ENCODE results near the gene GNB3.
A peak's percentile ranks its signal among the peaks of the same experiment; 100 is the strongest.

The GNB3 gene

DNA sequence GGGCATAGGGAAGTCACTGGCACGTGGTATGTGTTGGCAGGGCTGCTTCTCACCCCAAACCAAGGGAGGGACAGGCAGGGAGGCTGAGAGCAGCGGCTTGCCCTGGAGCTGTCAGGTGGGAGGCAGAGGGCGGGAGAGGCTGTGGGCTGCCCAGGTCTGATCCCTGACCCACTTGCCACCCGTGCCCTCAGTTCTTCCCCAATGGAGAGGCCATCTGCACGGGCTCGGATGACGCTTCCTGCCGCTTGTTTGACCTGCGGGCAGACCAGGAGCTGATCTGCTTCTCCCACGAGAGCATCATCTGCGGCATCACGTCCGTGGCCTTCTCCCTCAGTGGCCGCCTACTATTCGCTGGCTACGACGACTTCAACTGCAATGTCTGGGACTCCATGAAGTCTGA is 4.7 kb downstream of the GNB3 start:
- H3K4me3 ChIP-seq (ENCODE audit: low read depth, low read length), result no peak overlapping the region
- TF ChIP-seq, protein P1, sequence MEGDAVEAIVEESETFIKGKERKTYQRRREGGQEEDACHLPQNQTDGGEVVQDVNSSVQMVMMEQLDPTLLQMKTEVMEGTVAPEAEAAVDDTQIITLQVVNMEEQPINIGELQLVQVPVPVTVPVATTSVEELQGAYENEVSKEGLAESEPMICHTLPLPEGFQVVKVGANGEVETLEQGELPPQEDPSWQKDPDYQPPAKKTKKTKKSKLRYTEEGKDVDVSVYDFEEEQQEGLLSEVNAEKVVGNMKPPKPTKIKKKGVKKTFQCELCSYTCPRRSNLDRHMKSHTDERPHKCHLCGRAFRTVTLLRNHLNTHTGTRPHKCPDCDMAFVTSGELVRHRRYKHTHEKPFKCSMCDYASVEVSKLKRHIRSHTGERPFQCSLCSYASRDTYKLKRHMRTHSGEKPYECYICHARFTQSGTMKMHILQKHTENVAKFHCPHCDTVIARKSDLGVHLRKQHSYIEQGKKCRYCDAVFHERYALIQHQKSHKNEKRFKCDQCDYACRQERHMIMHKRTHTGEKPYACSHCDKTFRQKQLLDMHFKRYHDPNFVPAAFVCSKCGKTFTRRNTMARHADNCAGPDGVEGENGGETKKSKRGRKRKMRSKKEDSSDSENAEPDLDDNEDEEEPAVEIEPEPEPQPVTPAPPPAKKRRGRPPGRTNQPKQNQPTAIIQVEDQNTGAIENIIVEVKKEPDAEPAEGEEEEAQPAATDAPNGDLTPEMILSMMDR (IDR thresholded peaks at IDR 0.05; ENCODE audit: control insufficient read depth, extremely low read depth, insufficient read depth), result no peak
- no peak for DNase-seq (ENCODE audit: low read depth)

GRCh38 chr12:6846316-6846869 is 5.7 kb downstream of the GNB3 start:
- DNase-seq (ENCODE audit: low read depth), result no peak
- no peak overlapping the region for H3K4me3 ChIP-seq (ENCODE audit: low read depth, low read length)
- TF ChIP-seq, protein P1 (IDR thresholded peaks at IDR 0.05; ENCODE audit: control insufficient read depth, extremely low read depth, insufficient read depth), result no peak

DNA sequence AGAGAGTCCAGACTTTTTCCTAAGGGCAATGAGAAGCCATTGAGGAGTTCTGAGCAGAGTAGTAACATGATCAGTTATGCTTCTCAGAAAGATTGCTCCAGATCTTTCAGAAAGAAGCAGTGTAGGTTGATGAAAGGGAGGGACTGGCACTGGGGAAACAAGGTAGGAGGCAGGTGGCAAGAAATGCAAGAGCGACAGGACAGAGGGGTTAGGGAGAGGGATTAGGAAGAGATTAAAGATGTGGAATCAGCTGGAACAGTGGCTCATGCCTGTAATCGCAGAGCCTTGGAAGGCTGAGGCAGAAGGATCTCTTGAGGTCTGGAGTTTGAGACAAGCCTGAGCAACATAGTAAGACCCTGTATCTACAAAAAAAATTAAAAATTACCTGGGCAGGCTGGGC is 7.0 kb downstream of the GNB3 start:
- no peak overlapping the region for H3K4me3 ChIP-seq (ENCODE audit: low read depth, low read length)
- TF ChIP-seq, protein P1 (IDR thresholded peaks at IDR 0.05; ENCODE audit: control insufficient read depth, extremely low read depth, insufficient read depth), result no peak
- no peak for DNase-seq (ENCODE audit: low read depth)

- TF ChIP-seq, protein P1 (IDR thresholded peaks at IDR 0.05; ENCODE audit: control insufficient read depth, extremely low read depth, insufficient read depth), result no peak
- DNase-seq (ENCODE audit: low read depth), result no peak
- no peak overlapping the region; the same call in 1 of the 2 replicates for H3K4me3 ChIP-seq (ENCODE audit: low read depth, low read length)
Measured at GRCh38 chr12:6849427-6849826, 8.7 kb downstream of the GNB3 start.

- peak overlapping the region; percentile 88 for H3K4me3 ChIP-seq (ENCODE audit: low read depth, low read length)
- no peak for DNase-seq (ENCODE audit: low read depth)
- TF ChIP-seq, protein P1 (IDR thresholded peaks at IDR 0.05; ENCODE audit: control insufficient read depth, extremely low read depth, insufficient read depth), result no peak
Measured at GRCh38 chr12:6849976-6850560, 9.3 kb downstream of the GNB3 start.

GRCh38 chr12:6850796-6851152 is 10.0 kb downstream of the GNB3 start:
- H3K4me3 ChIP-seq (ENCODE audit: low read depth, low read length), result peak overlapping the region; percentile 88
- no peak for DNase-seq (ENCODE audit: low read depth)
- TF ChIP-seq, protein P1 (IDR thresholded peaks at IDR 0.05; ENCODE audit: control insufficient read depth, extremely low read depth, insufficient read depth), result no peak
